SU-DHL-6 (cell line): ENCODE measurements around the gene PPP1R27.

ENCODE experiments used
- H2AFZ ChIP-seq: fragments of 200-600 bp; sonication (generic); 2 replicates; pipeline ENCODE4 v1.6.1; 2014; ENCODE audit warnings: low read depth, mild to moderate bottlenecking, moderate library complexity, mixed read lengths, antibody characterized with exemption, low read length; ENCODE audit not compliant: severe bottlenecking
- H3F3A ChIP-seq: fragments of 200-600 bp; shearing (Covaris generic); 2 replicates; pipeline ENCODE4 v1.6.0; 2016; ENCODE audit warnings: antibody characterized with exemption, mild to moderate bottlenecking; ENCODE audit not compliant: insufficient read depth
- H3K27ac ChIP-seq: fragments of 200-600 bp; sonication (generic); 2 replicates; pipeline ENCODE4 v1.5.1; 2016; ENCODE audit warnings: low read depth, mild to moderate bottlenecking, low read length, moderate library complexity, mixed read lengths
- H3K27me3 ChIP-seq: fragments of 200-600 bp; sonication (generic), shearing (Covaris generic); 2 replicates; pipeline ENCODE4 v1.6.0; 2014; ENCODE audit warnings: mild to moderate bottlenecking, low read length
- H3K36me3 ChIP-seq: fragments of 200-600 bp; sonication (generic); 2 replicates; pipeline ENCODE4 v1.6.1; 2014; ENCODE audit warnings: mild to moderate bottlenecking, low read length, mixed read lengths
- H3K4me2 ChIP-seq: fragments of 300-600, 200-600 bp; shearing (Covaris generic), sonication (generic); 2 replicates; pipeline ENCODE4 v1.6.0; 2014; ENCODE audit warnings: low read length, low read depth, mild to moderate bottlenecking; ENCODE audit not compliant: poor library complexity, severe bottlenecking
- H3K4me3 ChIP-seq: fragments of 200-600 bp; sonication (generic); 2 replicates; pipeline ENCODE4 v1.5.1; 2014; ENCODE audit warnings: antibody characterized with exemption, low read length, mild to moderate bottlenecking, mixed read lengths; ENCODE audit not compliant: insufficient read depth, poor library complexity, severe bottlenecking
- H3K79me2 ChIP-seq: fragments of 200-600 bp; sonication (generic); 2 replicates; pipeline ENCODE4 v1.6.1; 2014; ENCODE audit warnings: mild to moderate bottlenecking, low read length, moderate library complexity; ENCODE audit not compliant: insufficient read depth
- H3K9ac ChIP-seq: fragments of 200-600 bp; sonication (generic); 2 replicates; pipeline ENCODE4 v1.7.0; 2014; ENCODE audit warnings: mild to moderate bottlenecking, low read length
- H3K9me2 ChIP-seq: fragments of 200-600 bp; sonication (generic); replicated peaks from 2 replicates; pipeline ENCODE4 v1.6.1; 2014; ENCODE audit warnings: low read length; ENCODE audit not compliant: insufficient read depth
- H3K9me3 ChIP-seq: fragments of 200-600 bp; sonication (generic); 2 replicates; pipeline ENCODE4 v1.6.1; 2014; ENCODE audit warnings: low read length, mixed read lengths; ENCODE audit not compliant: insufficient read depth
- H4K20me1 ChIP-seq: fragments of 200-600 bp; sonication (generic); 2 replicates; pipeline ENCODE4 v1.6.1; 2014; ENCODE audit warnings: low read depth, mild to moderate bottlenecking, antibody characterized with exemption, low read length, moderate library complexity, mixed read lengths
- CTCF ChIP-seq: fragments of 200-600 bp; sonication (generic); IDR thresholded peaks from one replicate; pipeline ENCODE4 v1.5.1; 2017; ENCODE audit warnings: antibody characterized with exemption, mild to moderate bottlenecking, low read length, moderate library complexity; ENCODE audit not compliant: insufficient read depth, poor library complexity, severe bottlenecking
- EZH2phosphoT487 ChIP-seq: fragments of 200-600 bp; sonication (generic), shearing (Covaris generic); conservative IDR thresholded peaks from 2 replicates; pipeline ENCODE4 v1.6.1; 2018; ENCODE audit warnings: mild to moderate bottlenecking, antibody characterized with exemption, low read length, moderate library complexity, mixed read lengths

PPP1R27 gene

GRCh38 chr17:81794509-81794908, 40.3 kb downstream of the PPP1R27 start:
- Histone ChIP-seq H3K4me3 (no peak overlapping the region), H2AFZ (no peak overlapping the region), H3K36me3 (no peaks in the 10 kb centered on the region), H3K79me2 (no peaks in the 10 kb centered on the region), H3K9me2 (no peaks in the 10 kb centered on the region), H3K9ac (no peak overlapping the region), H3F3A (no peaks in the 10 kb centered on the region), H3K27ac (no peak overlapping the region), H3K27me3 (no peaks in the 10 kb centered on the region), H4K20me1 (no peaks in the 10 kb centered on the region), H3K9me3 (no peaks in the 10 kb centered on the region), H3K4me2 (no peak overlapping the region)
- TF ChIP-seq CTCF (no peak), EZH2phosphoT487 (no peak)

GRCh38 chr17:81794074-81794476, 40.8 kb downstream of the PPP1R27 start:
- no peak overlapping the region for H2AFZ ChIP-seq

GRCh38 chr17:81792675-81793615, 41.9 kb downstream of the PPP1R27 start:
- Histone ChIP-seq H3K4me3 (no peak overlapping the region), H3K9me2 (no peaks in the 10 kb centered on the region), H3K79me2 (no peaks in the 10 kb centered on the region), H3K9ac (no peak overlapping the region), H2AFZ (no peak overlapping the region), H3K4me2 (no peak overlapping the region), H3F3A (no peaks in the 10 kb centered on the region), H3K36me3 (no peaks in the 10 kb centered on the region), H3K27ac (no peak overlapping the region), H3K27me3 (no peaks in the 10 kb centered on the region), H4K20me1 (no peaks in the 10 kb centered on the region), H3K9me3 (no peaks in the 10 kb centered on the region)
- TF ChIP-seq EZH2phosphoT487 (no peak), CTCF (no peak)

More at GRCh38 chr17:81794074-81794476, 40.8 kb downstream of the PPP1R27 start:
- Histone ChIP-seq H3K9ac (no peak overlapping the region), H3K27ac (no peak overlapping the region), H3K9me2 (no peaks in the 10 kb centered on the region), H4K20me1 (no peaks in the 10 kb centered on the region), H3K27me3 (no peaks in the 10 kb centered on the region), H3K4me3 (no peak overlapping the region), H3K9me3 (no peaks in the 10 kb centered on the region), H3K4me2 (no peak overlapping the region), H3F3A (no peaks in the 10 kb centered on the region), H3K79me2 (no peaks in the 10 kb centered on the region), H3K36me3 (no peaks in the 10 kb centered on the region)
- TF ChIP-seq CTCF (no peak), EZH2phosphoT487 (no peak)
